HCT116 (cell line): ENCODE measurements around the gene ABCC1. TPM values are rescaled to one million over a fixed set of nuclear protein-coding genes. Genes with fewer than 3 reads are reported as not detected.

Experiments
- ATAC-seq: fragments of 200-7000 bp; cut with Tn5 transposase; 2 replicates; pipeline ENCODE4 v1.9.1; 2020; ENCODE audit warnings: mild to moderate bottlenecking, moderate library complexity
- BruUV-seq: library from RNA; stranded (reverse); fragments of 400-500 nt; replicated peaks from 2 replicates; lab custom pipeline; 2021; lab: Mats Ljungman, UMichigan
- CTCF ChIA-PET: fragments of 300-600 bp; sonication (Branson Sonifier 250); formaldehyde crosslinking; loops from one replicate; lab custom pipeline; 2021; ENCODE audit warnings: antibody characterized with exemption; lab: Charles Lee
- POLR2A ChIA-PET: fragments of 300-600, 350-600 bp; sonication (Branson Sonifier 250); formaldehyde crosslinking; loops from one replicate; lab custom pipeline; 2021; ENCODE audit warnings: antibody characterized with exemption; lab: Charles Lee
- RAD21 ChIA-PET, 2 experiments: fragments of 300-600 bp; sonication (Branson Sonifier 250); formaldehyde crosslinking; loops; one replicate each; lab custom pipeline; 2023; ENCODE audit warnings: low total read pairs in 2 of 2; ENCODE audit not compliant: uncharacterized antibody in 2 of 2, unreplicated experiment in 2 of 2, low non-redundant PET in 1 of 2; lab: Charles Lee
- DNase-seq: peaks from one replicate; pipeline ENCODE4 v3.0.0-alpha.2; 2010; ENCODE audit warnings: low read depth, low spot score
- H2AFZ ChIP-seq: fragments of 200-600 bp; shearing (Covaris generic), sonication (generic); 2 replicates; pipeline ENCODE4 v1.6.1; 2017; ENCODE audit warnings: low read depth, mixed run types, mixed read lengths, antibody characterized with exemption, low read length; ENCODE audit not compliant: poor library complexity, severe bottlenecking
- H3K27ac ChIP-seq: 2 replicates; pipeline ENCODE4 v1.5.1; 2012; ENCODE audit warnings: low read depth, low read length
- H3K27me3 ChIP-seq: fragments of 200-600 bp; sonication (generic); 2 replicates; pipeline ENCODE4 v1.6.1; 2016; ENCODE audit warnings: mixed run types, low read length, mixed read lengths; ENCODE audit not compliant: insufficient read depth
- H3K36me3 ChIP-seq, 2 experiments: fragments of 200-500 bp in 1 of 2; fragments of 200-600 bp in 1 of 2; sonication (Bioruptor generic) in 1 of 2; sonication (generic) in 1 of 2; 2 replicates each; pipeline versions ENCODE4 v1.5.1 to v1.6.1; 2014 to 2016; ENCODE audit warnings: low read length in 2 of 2, inconsistent platforms in 1 of 2, mixed read lengths in 1 of 2, mixed run types in 1 of 2; ENCODE audit not compliant: insufficient read depth in 2 of 2, control insufficient read depth in 1 of 2
- H3K4me1 ChIP-seq, 2 experiments: fragments of 200-600 bp in 1 of 2; sonication (generic) in 1 of 2; 2 replicates each; pipeline versions ENCODE4 v1.5.1 to v1.6.1; 2012 to 2017; ENCODE audit warnings: low read length in 2 of 2, inconsistent platforms in 1 of 2, mild to moderate bottlenecking in 1 of 2, mixed read lengths in 1 of 2, mixed run types in 1 of 2, moderate library complexity in 1 of 2; ENCODE audit not compliant: insufficient read depth in 2 of 2, control insufficient read depth in 1 of 2
- H3K4me2 ChIP-seq: fragments of 200-600 bp; sonication (generic); 2 replicates; pipeline ENCODE4 v1.6.1; 2017; ENCODE audit warnings: mixed run types, low read length, mixed read lengths
- H3K4me3 ChIP-seq, 2 experiments: fragments of 200-600 bp in 1 of 2; sonication (generic) in 1 of 2; replicated peaks in 1 of 2; 2 replicates each; pipeline ENCODE4 v1.5.1; 2011 to 2016; ENCODE audit warnings: low read length in 2 of 2, control low read depth in 1 of 2, low read depth in 1 of 2, mild to moderate bottlenecking in 1 of 2, mixed read lengths in 1 of 2, mixed run types in 1 of 2
- H3K79me2 ChIP-seq: fragments of 200-600 bp; sonication (generic); 2 replicates; pipeline ENCODE4 v1.6.1; 2017; ENCODE audit warnings: mild to moderate bottlenecking, mixed run types, low read length, moderate library complexity, mixed read lengths; ENCODE audit not compliant: insufficient read depth
- H3K9ac ChIP-seq: fragments of 200-600 bp; sonication (generic); 2 replicates; pipeline ENCODE4 v1.6.1; 2016; ENCODE audit warnings: low read length, mixed read lengths
- H3K9me2 ChIP-seq: fragments of 200-600 bp; sonication (generic), shearing (Covaris generic); 2 replicates; pipeline ENCODE4 v1.6.1; 2017; ENCODE audit warnings: mixed run types, mild to moderate bottlenecking, moderate library complexity; ENCODE audit not compliant: insufficient read depth
- H3K9me3 ChIP-seq, 2 experiments: fragments of 200-500 bp in 1 of 2; fragments of 200-600 bp in 1 of 2; sonication (Bioruptor generic) in 1 of 2; sonication (generic) in 1 of 2; 2 replicates each; pipeline ENCODE4 v1.6.1; 2014 to 2017; ENCODE audit warnings: low read length in 2 of 2, mixed read lengths in 2 of 2, inconsistent platforms in 1 of 2, low read depth in 1 of 2, mild to moderate bottlenecking in 1 of 2, mixed run types in 1 of 2, moderate library complexity in 1 of 2; ENCODE audit not compliant: control insufficient read depth in 1 of 2, insufficient read depth in 1 of 2
- H4K20me1 ChIP-seq: fragments of 200-600 bp; sonication (generic), shearing (Covaris generic); 2 replicates; pipeline ENCODE4 v1.6.1; 2017; ENCODE audit warnings: mixed run types, mild to moderate bottlenecking, moderate library complexity; ENCODE audit not compliant: insufficient read depth
- CBX3 ChIP-seq: IDR thresholded peaks from 2 replicates; pipeline ENCODE4 v1.6.1; 2012; ENCODE audit warnings: low read depth
- CEBPB ChIP-seq: IDR thresholded peaks from 2 replicates; pipeline ENCODE4 v1.6.1; 2012; ENCODE audit warnings: low read depth
- ELF1 ChIP-seq: IDR thresholded peaks from 2 replicates; pipeline ENCODE4 v1.6.1; 2012; ENCODE audit warnings: low read depth, borderline replicate concordance
- EZH2phosphoT487 ChIP-seq: fragments of 200-600 bp; IDR thresholded peaks from 2 replicates; pipeline ENCODE4 v1.6.1; 2018; ENCODE audit warnings: antibody characterized with exemption, borderline replicate concordance
- FOSL1 ChIP-seq: IDR thresholded peaks from 2 replicates; pipeline ENCODE4 v1.6.1; 2012; ENCODE audit warnings: low read depth
- POLR2AphosphoS5 ChIP-seq: IDR thresholded peaks from 2 replicates; pipeline ENCODE4 v1.6.1; 2011; ENCODE audit warnings: mild to moderate bottlenecking, low read depth, low read length, moderate library complexity
- RAD21 ChIP-seq: IDR thresholded peaks from 2 replicates; pipeline ENCODE4 v1.6.1; 2012; ENCODE audit warnings: low read depth, mild to moderate bottlenecking
- SIN3A ChIP-seq: IDR thresholded peaks from 2 replicates; pipeline ENCODE4 v1.6.1; 2012; ENCODE audit warnings: low read depth
- SP1 ChIP-seq: IDR thresholded peaks from 2 replicates; pipeline ENCODE4 v1.6.1; 2012; ENCODE audit warnings: low read depth
- SRF ChIP-seq: IDR thresholded peaks from 2 replicates; pipeline ENCODE4 v1.6.1; 2012; ENCODE audit warnings: low read depth
- YY1 ChIP-seq: IDR thresholded peaks from 2 replicates; pipeline ENCODE4 v1.6.1; 2011; ENCODE audit warnings: low read length, low read depth, moderate library complexity, mild to moderate bottlenecking; ENCODE audit not compliant: insufficient replicate concordance; ENCODE audit errors: extremely low read depth
- ZNF274 ChIP-seq: fragments of 200-500 bp; sonication (Bioruptor generic); IDR thresholded peaks from 2 replicates; pipeline ENCODE4 v1.6.1; 2014; ENCODE audit warnings: mild to moderate bottlenecking, low read depth, low read length, inconsistent platforms
- intact Hi-C: fragments of 100-400 bp; cut with micrococcal nuclease; formaldehyde crosslinking; loops from 2 replicates; pipeline ENCODE4 v1.10.0; 2022
- total RNA-seq: library from RNA; stranded (reverse); gene quantifications from one replicate; pipeline ENCODE4 v1.2.1, GENCODE V29; 2021; ENCODE audit not compliant: unreplicated experiment
- TF ChIP-seq, protein P1 (sequence below), 3 experiments: fragments of 200-600 bp in 1 of 3; sonication (generic) in 1 of 3; IDR thresholded peaks in 2 of 3; conservative IDR thresholded peaks in 1 of 3; 2 replicates each; pipeline ENCODE4 v1.5.1; 2012 to 2017; ENCODE audit warnings: low read depth in 2 of 3, low read length in 2 of 3, antibody characterized with exemption in 1 of 3, borderline replicate concordance in 1 of 3, control low read depth in 1 of 3, mild to moderate bottlenecking in 1 of 3, mixed read lengths in 1 of 3, mixed run types in 1 of 3, moderate library complexity in 1 of 3; ENCODE audit not compliant: insufficient read depth in 1 of 3
- TF ChIP-seq, protein P2 (sequence below): IDR thresholded peaks from 2 replicates; pipeline ENCODE4 v1.6.1; 2012; ENCODE audit warnings: low read depth
- TF ChIP-seq, protein P3 (sequence below): IDR thresholded peaks from 2 replicates; pipeline ENCODE4 v1.6.1; 2012
- TF ChIP-seq, protein P4 (sequence below): IDR thresholded peaks from 2 replicates; pipeline ENCODE4 v1.6.1; 2011; ENCODE audit warnings: mild to moderate bottlenecking, low read length, moderate library complexity; ENCODE audit not compliant: insufficient replicate concordance; ENCODE audit errors: extremely low read depth

ABCC1 gene
- total RNA-seq, 1 experiment from 2014 or later, result 61.9 TPM

DNA sequence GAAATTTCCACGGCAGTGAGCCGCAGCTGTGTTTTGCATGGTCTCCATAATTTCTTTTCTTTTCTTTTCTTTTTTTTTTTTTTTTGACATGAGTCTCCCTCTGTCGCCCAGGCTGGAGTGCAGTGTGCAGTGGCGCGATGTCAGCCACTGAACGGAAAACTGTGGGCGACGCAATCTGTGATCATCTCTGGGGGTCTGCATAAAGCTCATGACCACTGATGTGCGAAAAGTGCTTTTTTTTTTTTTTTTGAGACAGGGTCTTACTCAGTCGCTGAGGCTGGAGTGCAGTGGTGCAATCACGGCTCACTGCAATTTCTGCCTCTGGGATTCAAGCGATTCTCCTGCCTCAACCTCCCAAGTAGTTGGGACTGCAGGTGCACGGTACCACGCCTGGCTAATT lies 156.2 kb downstream of the ABCC1 start:
- no peak overlapping the region for H3K9ac ChIP-seq
- no peak overlapping the region for H2AFZ ChIP-seq
- no peak overlapping the region for H3K27ac ChIP-seq
- no peak overlapping the region for H3K4me3 ChIP-seq
- H3K9me3 ChIP-seq, result no peaks in the 10 kb centered on the region
- ATAC-seq (no peak), DNase-seq (no peak)
- H4K20me1 ChIP-seq, result no peaks in the 10 kb centered on the region
- ChIA-PET POLR2A (no interaction called here), CTCF (no interaction called here), RAD21 (no interaction called here)
- no peaks in the 10 kb centered on the region for H3K79me2 ChIP-seq
- H3K4me1 ChIP-seq, result no peaks in the 10 kb centered on the region
- no peak overlapping the region for H3K4me2 ChIP-seq
- H3K9me2 ChIP-seq, result no peaks in the 10 kb centered on the region
- peaks cover 27 to 30% of the 10 kb centered on the region in 2 experiments; a peak in 3 of 4 replicates for H3K36me3 ChIP-seq
- intact Hi-C loops, result no loop called here
- TF ChIP-seq SP1 (no peak), ZNF274 (no peak), SRF (no peak), POLR2AphosphoS5 (no peak), EZH2phosphoT487 (no peak), RAD21 (no peak), FOSL1 (no peak), YY1 (no peak), CEBPB (no peak), CBX3 (no peak), SIN3A (no peak), ELF1 (no peak)
- TF ChIP-seq, protein P1, sequence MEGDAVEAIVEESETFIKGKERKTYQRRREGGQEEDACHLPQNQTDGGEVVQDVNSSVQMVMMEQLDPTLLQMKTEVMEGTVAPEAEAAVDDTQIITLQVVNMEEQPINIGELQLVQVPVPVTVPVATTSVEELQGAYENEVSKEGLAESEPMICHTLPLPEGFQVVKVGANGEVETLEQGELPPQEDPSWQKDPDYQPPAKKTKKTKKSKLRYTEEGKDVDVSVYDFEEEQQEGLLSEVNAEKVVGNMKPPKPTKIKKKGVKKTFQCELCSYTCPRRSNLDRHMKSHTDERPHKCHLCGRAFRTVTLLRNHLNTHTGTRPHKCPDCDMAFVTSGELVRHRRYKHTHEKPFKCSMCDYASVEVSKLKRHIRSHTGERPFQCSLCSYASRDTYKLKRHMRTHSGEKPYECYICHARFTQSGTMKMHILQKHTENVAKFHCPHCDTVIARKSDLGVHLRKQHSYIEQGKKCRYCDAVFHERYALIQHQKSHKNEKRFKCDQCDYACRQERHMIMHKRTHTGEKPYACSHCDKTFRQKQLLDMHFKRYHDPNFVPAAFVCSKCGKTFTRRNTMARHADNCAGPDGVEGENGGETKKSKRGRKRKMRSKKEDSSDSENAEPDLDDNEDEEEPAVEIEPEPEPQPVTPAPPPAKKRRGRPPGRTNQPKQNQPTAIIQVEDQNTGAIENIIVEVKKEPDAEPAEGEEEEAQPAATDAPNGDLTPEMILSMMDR (IDR thresholded peaks at IDR 0.05 in 2 of 3, conservative IDR thresholded peaks at IDR 0.05 in 1 of 3; ENCODE audit: borderline replicate concordance in 1 of 3, insufficient read depth in 1 of 3, low read depth in 2 of 3, low read length in 2 of 3), result no peak
- TF ChIP-seq, protein P2, sequence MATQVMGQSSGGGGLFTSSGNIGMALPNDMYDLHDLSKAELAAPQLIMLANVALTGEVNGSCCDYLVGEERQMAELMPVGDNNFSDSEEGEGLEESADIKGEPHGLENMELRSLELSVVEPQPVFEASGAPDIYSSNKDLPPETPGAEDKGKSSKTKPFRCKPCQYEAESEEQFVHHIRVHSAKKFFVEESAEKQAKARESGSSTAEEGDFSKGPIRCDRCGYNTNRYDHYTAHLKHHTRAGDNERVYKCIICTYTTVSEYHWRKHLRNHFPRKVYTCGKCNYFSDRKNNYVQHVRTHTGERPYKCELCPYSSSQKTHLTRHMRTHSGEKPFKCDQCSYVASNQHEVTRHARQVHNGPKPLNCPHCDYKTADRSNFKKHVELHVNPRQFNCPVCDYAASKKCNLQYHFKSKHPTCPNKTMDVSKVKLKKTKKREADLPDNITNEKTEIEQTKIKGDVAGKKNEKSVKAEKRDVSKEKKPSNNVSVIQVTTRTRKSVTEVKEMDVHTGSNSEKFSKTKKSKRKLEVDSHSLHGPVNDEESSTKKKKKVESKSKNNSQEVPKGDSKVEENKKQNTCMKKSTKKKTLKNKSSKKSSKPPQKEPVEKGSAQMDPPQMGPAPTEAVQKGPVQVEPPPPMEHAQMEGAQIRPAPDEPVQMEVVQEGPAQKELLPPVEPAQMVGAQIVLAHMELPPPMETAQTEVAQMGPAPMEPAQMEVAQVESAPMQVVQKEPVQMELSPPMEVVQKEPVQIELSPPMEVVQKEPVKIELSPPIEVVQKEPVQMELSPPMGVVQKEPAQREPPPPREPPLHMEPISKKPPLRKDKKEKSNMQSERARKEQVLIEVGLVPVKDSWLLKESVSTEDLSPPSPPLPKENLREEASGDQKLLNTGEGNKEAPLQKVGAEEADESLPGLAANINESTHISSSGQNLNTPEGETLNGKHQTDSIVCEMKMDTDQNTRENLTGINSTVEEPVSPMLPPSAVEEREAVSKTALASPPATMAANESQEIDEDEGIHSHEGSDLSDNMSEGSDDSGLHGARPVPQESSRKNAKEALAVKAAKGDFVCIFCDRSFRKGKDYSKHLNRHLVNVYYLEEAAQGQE, result no peak
- TF ChIP-seq, protein P3, sequence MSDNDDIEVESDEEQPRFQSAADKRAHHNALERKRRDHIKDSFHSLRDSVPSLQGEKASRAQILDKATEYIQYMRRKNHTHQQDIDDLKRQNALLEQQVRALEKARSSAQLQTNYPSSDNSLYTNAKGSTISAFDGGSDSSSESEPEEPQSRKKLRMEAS, result no peak
- TF ChIP-seq, protein P4, sequence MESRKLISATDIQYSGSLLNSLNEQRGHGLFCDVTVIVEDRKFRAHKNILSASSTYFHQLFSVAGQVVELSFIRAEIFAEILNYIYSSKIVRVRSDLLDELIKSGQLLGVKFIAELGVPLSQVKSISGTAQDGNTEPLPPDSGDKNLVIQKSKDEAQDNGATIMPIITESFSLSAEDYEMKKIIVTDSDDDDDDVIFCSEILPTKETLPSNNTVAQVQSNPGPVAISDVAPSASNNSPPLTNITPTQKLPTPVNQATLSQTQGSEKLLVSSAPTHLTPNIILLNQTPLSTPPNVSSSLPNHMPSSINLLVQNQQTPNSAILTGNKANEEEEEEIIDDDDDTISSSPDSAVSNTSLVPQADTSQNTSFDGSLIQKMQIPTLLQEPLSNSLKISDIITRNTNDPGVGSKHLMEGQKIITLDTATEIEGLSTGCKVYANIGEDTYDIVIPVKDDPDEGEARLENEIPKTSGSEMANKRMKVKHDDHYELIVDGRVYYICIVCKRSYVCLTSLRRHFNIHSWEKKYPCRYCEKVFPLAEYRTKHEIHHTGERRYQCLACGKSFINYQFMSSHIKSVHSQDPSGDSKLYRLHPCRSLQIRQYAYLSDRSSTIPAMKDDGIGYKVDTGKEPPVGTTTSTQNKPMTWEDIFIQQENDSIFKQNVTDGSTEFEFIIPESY, result no peak
- no peaks in the 10 kb centered on the region for H3K27me3 ChIP-seq
- BruUV-seq, result no TSS peak
